Measurements from ENCODE around the gene LYRM7.
"Not testable (repeated sequence)": the region's sequence is repeated elsewhere in the genome, so short reads cannot be mapped to it uniquely, and the experiment has no call there.

Gene LYRM7

GRCh38 chr5:131180407-131180806, 9.7 kb downstream of the LYRM7 start:
- no peak for DNase-seq (ENCODE audit: low read depth in 2 of 2)

DNA sequence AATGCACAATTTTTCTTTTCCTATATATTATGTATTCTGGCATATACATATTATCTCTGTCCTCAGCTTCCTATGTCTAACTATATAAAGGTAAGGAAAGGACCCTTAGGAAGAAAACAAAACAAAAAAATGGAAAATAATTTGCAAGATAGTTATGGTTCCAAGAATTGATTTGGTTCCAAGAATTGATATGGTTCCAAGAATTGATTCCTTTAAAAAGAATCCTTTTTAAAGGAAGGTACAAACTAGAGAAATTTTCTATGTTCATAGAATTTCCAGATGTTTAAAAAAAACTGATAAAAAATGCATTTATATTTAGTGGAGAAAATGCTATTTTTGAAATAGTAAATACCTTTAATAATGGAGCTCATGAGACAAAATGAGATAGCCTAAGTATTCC, 12.1 kb downstream of the LYRM7 start:
- DNase-seq (ENCODE audit: low read depth in 2 of 2): no peak

- DNase-seq (ENCODE audit: low read depth in 2 of 2): no peak
Measured at GRCh38 chr5:131185523-131186104, 14.9 kb downstream of the LYRM7 start.

GRCh38 chr5:131186561-131187256, 16.0 kb downstream of the LYRM7 start:
- no peak for DNase-seq (ENCODE audit: low read depth in 2 of 2)

GRCh38 chr5:131193106-131193505, 22.4 kb downstream of the LYRM7 start:
- DNase-seq (ENCODE audit: low read depth in 2 of 2): no peak

DNA sequence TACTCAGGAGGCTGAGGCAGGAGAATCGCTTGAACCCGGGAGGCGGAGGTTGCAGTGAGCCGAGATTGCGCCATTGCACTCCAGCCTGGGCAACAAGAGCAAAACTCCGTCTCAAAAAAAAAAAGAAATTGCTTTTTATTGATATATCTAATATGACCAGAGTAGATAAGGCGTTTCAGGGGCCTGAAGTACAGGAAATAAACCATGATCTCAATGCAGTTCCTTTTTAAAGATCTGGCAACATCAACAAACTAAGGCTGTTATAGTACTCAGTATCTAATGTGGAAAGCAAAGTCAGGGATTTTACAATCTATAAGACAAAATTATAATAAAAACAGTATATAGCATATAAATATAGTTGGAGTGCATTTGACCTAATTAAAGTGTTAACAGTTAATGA, 23.2 kb downstream of the LYRM7 start:
- not testable (repeated sequence) for DNase-seq (ENCODE audit: low read depth in 2 of 2)

DNA sequence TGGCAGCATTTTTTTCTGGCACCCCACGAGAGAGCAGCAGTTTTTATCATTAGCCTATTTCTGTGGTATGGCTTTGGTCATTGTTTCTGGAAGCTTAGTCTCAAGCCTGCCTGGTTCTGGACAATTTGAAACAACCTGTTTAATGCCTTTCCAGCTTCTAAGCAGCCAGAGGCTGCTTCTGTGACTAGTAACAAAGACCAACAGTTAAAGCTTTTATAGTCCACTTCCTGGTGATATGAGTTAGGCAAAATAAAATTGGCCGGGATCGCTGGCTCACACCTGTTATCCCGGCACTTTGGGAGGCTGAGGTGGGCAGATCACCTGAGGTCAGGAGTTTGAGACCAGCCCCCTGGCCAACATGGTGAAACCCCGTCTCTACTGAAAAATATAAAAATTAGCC, 24.0 kb downstream of the LYRM7 start:
- no peak for DNase-seq (ENCODE audit: low read depth in 2 of 2)

- DNase-seq (ENCODE audit: low read depth in 2 of 2): no peak
Measured at GRCh38 chr5:131195696-131196095, 25.0 kb downstream of the LYRM7 start.

DNA sequence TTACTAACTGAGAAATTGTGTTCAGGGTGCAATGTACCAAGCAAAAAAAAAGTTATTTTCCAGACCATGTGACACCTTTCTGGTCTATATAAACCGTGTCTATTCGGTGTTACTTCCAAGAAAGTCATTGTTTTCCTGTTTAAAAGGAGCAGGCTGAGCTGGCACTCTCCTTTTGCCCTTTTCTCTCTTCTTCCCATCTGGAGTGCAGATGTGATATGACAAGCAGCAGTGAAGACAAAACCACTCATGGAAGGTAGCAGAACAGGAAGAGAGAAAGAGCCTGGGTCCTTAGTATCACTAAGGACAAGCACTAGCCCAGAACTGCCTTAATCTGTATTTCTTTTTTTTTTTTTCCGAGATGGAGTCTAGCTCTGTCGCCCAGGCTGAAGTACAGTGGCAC, 25.6 kb downstream of the LYRM7 start:
- no peak for DNase-seq (ENCODE audit: low read depth in 2 of 2)

GRCh38 chr5:131198625-131199024, 27.9 kb downstream of the LYRM7 start:
- DNase-seq (ENCODE audit: low read depth in 2 of 2): no peak

DNA sequence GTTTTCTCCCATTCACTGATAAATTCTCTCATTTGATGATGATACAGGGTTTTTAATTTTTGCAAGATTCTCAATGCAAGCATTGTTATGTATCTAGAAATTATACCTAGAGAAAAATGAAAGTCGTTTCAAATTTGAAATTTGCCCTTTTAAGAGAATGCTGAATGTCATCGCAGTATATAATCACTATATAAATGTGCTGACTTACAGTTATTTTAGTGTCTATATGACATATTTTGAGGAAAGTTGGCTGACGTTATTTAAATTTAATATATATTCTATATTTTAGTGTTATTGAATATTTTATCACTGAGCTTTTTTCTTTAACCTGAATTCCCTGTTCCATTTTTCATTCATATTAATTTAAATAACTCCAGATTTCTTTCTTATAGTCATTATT, 29.8 kb downstream of the LYRM7 start:
- no peak for DNase-seq (ENCODE audit: low read depth in 2 of 2)

DNA sequence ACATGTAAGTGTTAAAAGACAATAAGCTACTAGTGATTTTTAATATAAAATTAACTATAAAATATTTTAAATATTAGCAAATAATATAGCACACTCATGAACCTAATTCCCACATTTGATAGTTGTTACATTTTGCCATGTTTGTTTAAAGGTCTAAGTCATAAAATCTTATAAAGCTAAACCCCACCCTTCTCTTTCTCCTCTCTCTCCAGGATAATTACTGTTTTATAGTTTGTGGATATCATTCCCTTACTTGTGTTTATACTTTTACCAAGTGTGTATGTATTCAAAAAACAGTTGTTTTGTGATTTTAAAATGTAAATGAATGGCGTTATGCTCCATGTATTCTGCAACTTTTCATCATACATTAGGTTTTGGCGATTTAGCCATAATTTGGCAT, 34.2 kb downstream of the LYRM7 start:
- no peak for DNase-seq (ENCODE audit: low read depth in 2 of 2)

DNA sequence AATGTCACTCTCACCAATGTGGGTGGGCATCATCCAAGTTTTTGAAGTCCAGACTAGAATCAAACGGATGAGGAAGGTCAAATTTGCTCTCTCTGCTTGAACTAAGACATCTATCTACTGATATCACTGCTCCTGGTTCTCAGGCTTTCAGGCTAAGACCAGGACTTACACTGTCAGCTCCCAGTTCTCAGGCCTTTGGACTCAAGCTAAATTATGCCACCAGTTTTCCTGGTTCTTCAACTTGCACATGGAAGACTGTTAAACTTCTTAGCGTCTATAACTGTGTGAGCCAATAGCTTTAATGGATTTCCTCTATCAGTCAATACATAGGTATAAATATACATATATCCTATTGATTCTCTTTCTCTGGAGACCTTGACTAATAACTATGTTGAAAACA, 35.3 kb downstream of the LYRM7 start:
- no peak for DNase-seq (ENCODE audit: low read depth in 2 of 2)

DNA sequence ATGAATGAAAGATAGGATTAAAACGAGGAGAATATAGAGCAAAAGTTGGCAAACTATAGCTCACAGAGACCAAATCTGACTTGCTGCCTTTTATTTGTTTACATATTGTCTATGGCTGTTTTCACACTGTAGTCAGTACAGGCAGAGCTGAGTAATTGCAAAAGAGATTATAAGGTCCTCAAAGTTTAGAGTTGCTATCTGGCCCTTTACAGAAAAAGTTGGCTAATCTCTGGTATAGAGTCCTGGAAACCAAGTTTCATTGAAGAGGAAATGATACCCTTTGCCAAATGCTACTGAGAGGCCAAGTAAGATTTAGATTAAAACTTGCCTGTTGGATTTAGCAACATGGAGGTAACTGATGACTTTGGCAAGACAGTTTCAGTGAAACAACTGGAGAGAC, 36.0 kb downstream of the LYRM7 start:
- no peak for DNase-seq (ENCODE audit: low read depth in 2 of 2)

DNA sequence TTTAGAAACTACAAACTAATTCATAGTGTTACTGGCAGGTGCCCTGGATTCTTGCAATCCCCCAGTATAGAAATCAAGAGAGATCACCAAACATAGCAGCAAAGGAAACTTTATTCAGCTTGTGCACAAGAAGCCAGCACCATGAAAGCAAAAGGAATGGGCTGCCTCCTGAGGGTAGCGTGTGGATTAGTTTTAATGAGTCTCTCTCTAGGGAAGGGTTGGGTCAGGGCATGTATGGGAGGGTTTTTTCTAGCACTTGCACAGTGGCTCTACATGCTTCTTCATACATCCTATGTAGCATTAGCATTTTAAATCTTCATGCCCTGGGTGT, 38.4 kb downstream of the LYRM7 start:
- DNase-seq (ENCODE audit: low read depth in 2 of 2): no peak

DNA sequence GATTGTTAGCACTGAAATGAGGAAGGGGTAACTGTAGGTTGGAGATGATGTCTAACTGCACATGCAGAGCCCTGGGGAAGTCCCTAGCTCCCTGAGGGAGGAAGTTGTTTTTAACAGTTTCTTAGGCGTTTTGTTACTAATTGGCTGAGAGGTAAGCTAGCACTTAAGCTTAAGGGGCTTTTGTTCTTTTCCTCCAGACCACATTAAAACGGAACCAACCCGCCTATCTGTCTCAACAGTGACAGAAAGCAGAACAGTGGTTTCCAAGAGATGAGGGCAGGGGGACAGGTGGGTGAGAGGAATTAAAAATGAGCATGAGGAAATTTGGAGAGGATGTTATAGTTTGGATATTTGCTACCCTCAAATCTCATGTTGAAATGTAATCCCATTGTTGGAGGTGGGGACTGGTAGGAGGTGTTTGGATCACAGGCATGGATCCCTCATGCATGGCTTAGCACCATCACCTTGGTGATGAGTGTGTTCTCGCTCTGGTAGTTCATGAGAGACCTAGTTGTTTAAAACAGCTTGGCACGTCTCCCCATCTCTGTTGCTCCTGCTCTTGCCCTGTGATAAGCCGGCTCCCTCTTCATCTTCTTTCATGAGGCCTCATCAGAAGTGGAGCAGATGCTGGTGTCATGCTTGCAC, 38.9 kb downstream of the LYRM7 start:
- DNase-seq (ENCODE audit: low read depth in 2 of 2): peak in 1 of 2 donors; percentile 39

GRCh38 chr5:131210151-131210510, 39.4 kb downstream of the LYRM7 start:
- DNase-seq (ENCODE audit: low read depth in 2 of 2): no peak

DNA sequence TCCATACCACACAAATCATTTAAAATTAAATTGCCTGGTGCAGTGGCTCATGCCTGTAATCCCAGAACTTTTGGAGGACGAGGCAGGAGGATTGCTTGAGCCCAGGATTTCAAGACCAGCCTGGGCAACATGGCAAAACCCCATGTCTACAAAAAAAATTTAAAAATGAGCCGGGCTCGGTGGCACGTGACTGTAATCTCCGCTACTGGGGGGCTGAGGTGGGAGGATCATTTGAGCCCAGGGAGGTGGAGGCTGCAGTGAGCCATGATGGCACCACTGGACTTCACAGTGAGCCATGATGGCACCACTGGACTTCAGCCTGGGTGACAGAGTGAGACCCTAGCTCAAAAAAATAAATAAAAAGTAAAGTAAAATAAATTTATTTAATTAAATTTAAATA, 40.9 kb downstream of the LYRM7 start:
- DNase-seq (ENCODE audit: low read depth in 2 of 2): no peak

GRCh38 chr5:131212471-131213021, 41.8 kb downstream of the LYRM7 start:
- DNase-seq (ENCODE audit: low read depth in 2 of 2): no peak

DNA sequence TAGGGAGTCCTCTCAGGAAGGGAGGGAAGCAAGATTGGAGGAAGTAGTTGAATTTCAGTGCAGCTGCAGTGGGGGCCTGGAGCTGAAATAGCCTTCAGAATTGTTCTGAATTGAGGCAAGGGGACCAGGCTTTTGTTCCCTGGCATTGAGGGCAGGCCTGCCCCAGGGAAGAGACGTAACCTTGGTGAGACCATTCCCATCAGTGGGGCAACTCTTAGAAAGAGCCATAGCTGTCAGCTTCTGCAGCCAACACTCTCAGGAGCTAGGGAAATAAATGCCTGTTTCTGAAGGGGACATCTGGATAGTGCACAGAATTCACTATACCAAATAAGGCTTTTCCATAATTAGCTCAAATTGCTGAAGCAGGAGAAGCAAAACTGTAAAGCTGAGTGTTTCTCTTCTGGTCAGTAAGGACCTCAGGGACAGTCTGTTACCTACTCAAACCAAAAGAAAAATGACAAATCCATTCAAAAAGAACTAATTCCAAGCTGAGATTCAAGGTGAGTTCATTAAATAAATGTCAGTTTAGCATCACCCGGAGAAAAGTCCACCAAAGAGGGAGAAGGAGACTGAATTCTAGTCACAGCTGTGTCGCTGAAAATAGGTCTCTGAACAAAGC, 44.0 kb downstream of the LYRM7 start:
- DNase-seq (ENCODE audit: low read depth in 2 of 2): no peak

GRCh38 chr5:131217791-131218190, 47.0 kb downstream of the LYRM7 start:
- DNase-seq (ENCODE audit: low read depth in 2 of 2): no peak

GRCh38 chr5:131218392-131218791, 47.6 kb downstream of the LYRM7 start:
- no peak for DNase-seq (ENCODE audit: low read depth in 2 of 2)

- DNase-seq (ENCODE audit: low read depth in 2 of 2): no peak
Measured at GRCh38 chr5:131220566-131220965, 49.8 kb downstream of the LYRM7 start.
